Right cardiac atrium (tissue), 5 donors: ENCODE results near the gene ZNF189. TPM values are rescaled to one million over a fixed set of nuclear protein-coding genes. Genes with fewer than 3 reads are reported as not detected.
A peak's percentile ranks its signal among the peaks of the same experiment; 100 is the strongest.

ENCODE experiments used
- ATAC-seq, 2 donors: fragments of 200-7000 bp; cut with Tn5 transposase; one replicate each; pipeline versions ENCODE4 v1.8.0 to v1.9.1; 2020; ENCODE audit warnings: moderate library complexity in 2 of 2, mild to moderate bottlenecking in 1 of 2
- DNase-seq, 3 donors: peaks; one replicate each; pipeline ENCODE4 v3.0.0-alpha.2; 2020
- H3K27ac ChIP-seq: one replicate; pipeline ENCODE4 v1.5.1; 2013; ENCODE audit warnings: mild to moderate bottlenecking, low read length, control low read depth, moderate library complexity
- H3K27me3 ChIP-seq: one replicate; pipeline ENCODE4 v1.6.1; 2013; ENCODE audit not compliant: control insufficient read depth, insufficient read depth
- H3K4me1 ChIP-seq: one replicate; pipeline ENCODE4 v1.6.1; 2013; ENCODE audit warnings: low read length; ENCODE audit not compliant: control insufficient read depth, insufficient read depth
- H3K4me3 ChIP-seq: one replicate; pipeline ENCODE4 v1.5.1; 2013; ENCODE audit warnings: low read length, control low read depth
- H3K9me3 ChIP-seq: one replicate; pipeline ENCODE4 v1.6.1; 2013; ENCODE audit warnings: low read length; ENCODE audit not compliant: control insufficient read depth
- WGBS: extraction: QIAGEN DNeasy Blood & Tissue Kit; methylation state at CpG from one replicate; pipeline ENCODE4 v1.1.7; 2013; 5-methylcytosine and 5-hydroxymethylcytosine counted together
- intact Hi-C, 4 donors: fragments of 100-400 bp; cut with DNase I; formaldehyde crosslinking; loops; one replicate each; pipeline versions ENCODE4 v1.11.0 to v1.14.0; 2022 to 2023
- polyA plus RNA-seq: library from polyadenylated mRNA; stranded (reverse); fragments of 200-250 nt; gene quantifications from one replicate; pipeline ENCODE4 v1.2.3, GENCODE V29; 2013
- total RNA-seq, 4 donors: library from RNA; stranded (reverse); fragmentation: NEBNext Ultra II Directional; extraction: Animal tissue kit (Norgen Biotek cat#: 25700); gene quantifications; one replicate each; pipeline ENCODE4 v1.2.1, GENCODE V29; 2021
- donor health status: healthy with polysubstance abuse.
- donor health status: DM: no; HTN: yes; CAD: no.
- donor health status: DM: no; HTN: no; CAD: no.
- donor health status: DM: no; HTN: yes; CAD: no; lungs with severe emphysema.
- donor health status: DM: yes; HTN: yes; CAD: no.

The ZNF189 gene
- total and polyA plus RNA-seq, 5 donors = 17.9 to 38.3 (median 28.7) TPM

- intact Hi-C loops = no loop called here
- ATAC-seq (peak in 1 of 2 donors; percentile 36), DNase-seq (peak; percentile 14 to 46 (median 33))
- Histone ChIP-seq H3K9me3 (no peaks in the 10 kb centered on the region), H3K4me3 (peak overlapping the region; percentile 95), H3K27me3 (no peaks in the 10 kb centered on the region), H3K4me1 (peaks cover 2% of the 10 kb centered on the region), H3K27ac (no peak overlapping the region)
- WGBS = 14% methylated on average over 5 of the region's 5 CpGs
Observed at GRCh38 chr9:101400120-101400519, 1.5 kb downstream of the ZNF189 start.

GRCh38 chr9:101403516-101404285 is 5.0 kb downstream of the ZNF189 start:
- Histone ChIP-seq H3K4me1 (no peaks in the 10 kb centered on the region), H3K9me3 (peaks cover 12% of the 10 kb centered on the region), H3K27me3 (no peaks in the 10 kb centered on the region), H3K27ac (no peak overlapping the region), H3K4me3 (no peak overlapping the region)
- ATAC-seq (no peak), DNase-seq (no peak)
- WGBS = 96% methylated on average over 9 of the region's 9 CpGs
- intact Hi-C loops = no loop called here

GRCh38 chr9:101408374-101409078 is 9.9 kb downstream of the ZNF189 start:
- Histone ChIP-seq H3K9me3 (peaks cover 13% of the 10 kb centered on the region), H3K27me3 (no peaks in the 10 kb centered on the region), H3K27ac (no peak overlapping the region), H3K4me1 (no peaks in the 10 kb centered on the region), H3K4me3 (no peak overlapping the region)
- intact Hi-C loops = no loop called here
- DNase-seq = no peak
- 98% methylated on average over 5 of the region's 5 CpGs for WGBS
- no peak for ATAC-seq

GRCh38 chr9:101409079-101409477 is 10.4 kb downstream of the ZNF189 start:
- intact Hi-C loops = no loop called here
- WGBS = 99% methylated on average over 4 of the region's 4 CpGs
- Histone ChIP-seq H3K9me3 (peaks cover 13% of the 10 kb centered on the region), H3K27ac (no peak overlapping the region), H3K27me3 (no peaks in the 10 kb centered on the region), H3K4me1 (no peaks in the 10 kb centered on the region), H3K4me3 (no peak overlapping the region)
- DNase-seq (no peak), ATAC-seq (peak in 1 of 2 donors; percentile 37)

GRCh38 chr9:101414839-101415238 is 16.2 kb downstream of the ZNF189 start:
- H3K9me3 ChIP-seq = peaks cover 2% of the 10 kb centered on the region

GRCh38 chr9:101415578-101415977 is 16.9 kb downstream of the ZNF189 start:
- DNase-seq (no peak), ATAC-seq (no peak)
- Histone ChIP-seq H3K27ac (no peak overlapping the region), H3K4me3 (no peak overlapping the region), H3K27me3 (no peaks in the 10 kb centered on the region), H3K4me1 (no peaks in the 10 kb centered on the region), H3K9me3 (peaks cover 2% of the 10 kb centered on the region)
- intact Hi-C loops = no loop called here

More at GRCh38 chr9:101414839-101415238, 16.2 kb downstream of the ZNF189 start:
- Histone ChIP-seq H3K4me1 (no peaks in the 10 kb centered on the region), H3K4me3 (no peak overlapping the region), H3K27me3 (no peaks in the 10 kb centered on the region), H3K27ac (no peak overlapping the region)
- intact Hi-C loops = no loop called here
- no peak for ATAC-seq
- no peak for DNase-seq

GRCh38 chr9:101417389-101417788 is 18.7 kb downstream of the ZNF189 start:
- Histone ChIP-seq H3K4me3 (no peak overlapping the region), H3K9me3 (peaks cover 2% of the 10 kb centered on the region), H3K4me1 (no peaks in the 10 kb centered on the region), H3K27ac (no peak overlapping the region), H3K27me3 (no peaks in the 10 kb centered on the region)
- ATAC-seq (no peak), DNase-seq (no peak)
- intact Hi-C loops = no loop called here

- no peak for ATAC-seq
- H3K27ac ChIP-seq = no peak overlapping the region
- no peak overlapping the region for H3K4me3 ChIP-seq
- no peak for DNase-seq
- no peaks in the 10 kb centered on the region for H3K27me3 ChIP-seq
- intact Hi-C loops = no loop called here
- peaks cover 2% of the 10 kb centered on the region for H3K9me3 ChIP-seq
- no peaks in the 10 kb centered on the region for H3K4me1 ChIP-seq
Observed at GRCh38 chr9:101417977-101418376, 19.3 kb downstream of the ZNF189 start.

GRCh38 chr9:101418518-101419430 is 20.1 kb downstream of the ZNF189 start:
- H3K27me3 ChIP-seq = no peaks in the 10 kb centered on the region
- H3K9me3 ChIP-seq = peaks cover 2% of the 10 kb centered on the region
- intact Hi-C loops = no loop called here
- H3K4me3 ChIP-seq = no peak overlapping the region
- ATAC-seq = no peak
- H3K4me1 ChIP-seq = no peaks in the 10 kb centered on the region
- WGBS = 65% methylated on average over 7 of the region's 7 CpGs
- no peak for DNase-seq
- H3K27ac ChIP-seq = no peak overlapping the region

- Histone ChIP-seq H3K9me3 (peaks cover 2% of the 10 kb centered on the region), H3K27ac (no peak overlapping the region), H3K27me3 (no peaks in the 10 kb centered on the region), H3K4me3 (no peak overlapping the region), H3K4me1 (no peaks in the 10 kb centered on the region)
- 67% methylated on average over 2 of the region's 2 CpGs for WGBS
- intact Hi-C loops = no loop called here
- no peak for ATAC-seq
- no peak for DNase-seq
Observed at GRCh38 chr9:101419863-101420262, 21.2 kb downstream of the ZNF189 start.

GRCh38 chr9:101421653-101422065 is 23.0 kb downstream of the ZNF189 start:
- ATAC-seq = peak; percentile 29 to 33
- Histone ChIP-seq H3K4me3 (no peak overlapping the region), H3K4me1 (no peaks in the 10 kb centered on the region), H3K9me3 (no peaks in the 10 kb centered on the region), H3K27ac (no peak overlapping the region), H3K27me3 (no peaks in the 10 kb centered on the region)
- 72% methylated on average over 5 of the region's 5 CpGs for WGBS
- DNase-seq = peak in 2 of 3 donors; percentile 14 to 40
- intact Hi-C loops = no loop called here
